ENCODE results near the gene ANKRD26. TPM values are rescaled to one million over a fixed set of nuclear protein-coding genes. Genes with fewer than 3 reads are reported as not detected.

Gene ANKRD26
- total and polyA plus RNA-seq, 2 of the 13 experiments (the other 11 are each of a cell fraction or from before 2014, with no cell fraction given), result 1.5 to 9.6 TPM

DNA sequence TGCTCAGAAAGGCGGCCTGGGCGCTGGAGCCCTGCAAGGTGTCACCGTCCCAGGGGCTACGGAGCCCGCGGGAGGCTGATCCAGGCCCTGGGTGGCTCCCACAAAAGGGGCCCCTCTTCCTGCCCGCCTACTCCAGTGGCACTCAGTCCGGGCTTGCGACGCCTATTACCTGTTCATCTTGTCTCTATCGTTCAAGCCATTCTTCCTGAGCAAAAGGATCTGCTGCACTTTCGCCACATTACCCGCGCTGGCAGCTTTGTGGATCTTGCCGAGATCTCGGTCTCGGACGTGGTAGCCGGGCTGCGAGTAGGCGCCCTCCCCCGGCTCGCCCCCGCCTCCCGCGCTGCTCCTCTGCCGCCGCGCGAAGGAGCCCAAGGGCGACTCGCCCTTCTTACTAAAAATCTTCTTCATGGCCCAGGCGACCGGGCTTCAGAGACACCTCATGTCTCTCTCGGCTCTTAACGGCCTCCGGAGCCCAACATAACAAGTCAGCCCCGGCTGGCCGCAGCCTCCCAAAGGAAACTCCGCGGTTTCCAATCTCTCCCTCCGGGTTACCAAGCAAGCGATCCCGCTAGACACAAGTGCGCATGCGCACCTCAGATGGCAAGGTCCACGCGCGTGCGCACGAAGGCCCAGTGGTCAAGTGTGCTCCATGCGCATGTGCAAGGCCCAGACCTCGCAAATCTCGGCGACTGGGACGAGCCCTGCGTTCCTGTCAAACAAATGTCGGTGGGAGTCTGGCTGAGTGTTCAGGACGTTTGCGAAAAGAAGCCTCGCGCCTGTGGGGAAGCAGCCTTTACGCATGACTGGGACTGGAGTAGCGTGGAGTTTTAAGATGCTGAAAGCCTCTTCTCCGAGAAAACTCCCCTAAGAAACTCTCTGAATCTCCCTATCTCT lies at the start of gene ANKRD26 (continued):
- TF ChIP-seq KLF12 (CRISPR knock-in tag; IDR thresholded peaks at IDR 0.05; ENCODE audit: borderline replicate concordance), result no peak; the same call in 1 of the 2 replicates
- TF ChIP-seq ATAD3A (CRISPR knock-in tag; IDR thresholded peaks at IDR 0.05), result no peak
- TF ChIP-seq ZNF761 (CRISPR knock-in tag; conservative IDR thresholded peaks at IDR 0.05), result 0 out of 2 replicates have a peak, but pooled peaks have one; percentile 38
- no peak for TF ChIP-seq ZBTB7A (CRISPR knock-in tag; IDR thresholded peaks at IDR 0.05)
- TF ChIP-seq ZSCAN5A (CRISPR knock-in tag; IDR thresholded peaks at IDR 0.05; ENCODE audit: borderline replicate concordance), result no peak
- TF ChIP-seq NCOA5 (CRISPR knock-in tag; IDR thresholded peaks at IDR 0.05), result no peak
- peak; percentile 35; the same call in 1 of the 2 replicates for TF ChIP-seq CCDC6 (CRISPR knock-in tag; IDR thresholded peaks at IDR 0.05)
- 0 out of 2 replicates have a peak, but pooled peaks have one; percentile 32 for TF ChIP-seq MEF2D (CRISPR knock-in tag; IDR thresholded peaks at IDR 0.05)
- no peak for TF ChIP-seq TBX3 (IDR thresholded peaks at IDR 0.05; ENCODE audit: borderline replicate concordance)
- TF ChIP-seq, protein P1, sequence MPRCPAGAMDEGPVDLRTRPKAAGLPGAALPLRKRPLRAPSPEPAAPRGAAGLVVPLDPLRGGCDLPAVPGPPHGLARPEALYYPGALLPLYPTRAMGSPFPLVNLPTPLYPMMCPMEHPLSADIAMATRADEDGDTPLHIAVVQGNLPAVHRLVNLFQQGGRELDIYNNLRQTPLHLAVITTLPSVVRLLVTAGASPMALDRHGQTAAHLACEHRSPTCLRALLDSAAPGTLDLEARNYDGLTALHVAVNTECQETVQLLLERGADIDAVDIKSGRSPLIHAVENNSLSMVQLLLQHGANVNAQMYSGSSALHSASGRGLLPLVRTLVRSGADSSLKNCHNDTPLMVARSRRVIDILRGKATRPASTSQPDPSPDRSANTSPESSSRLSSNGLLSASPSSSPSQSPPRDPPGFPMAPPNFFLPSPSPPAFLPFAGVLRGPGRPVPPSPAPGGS (CRISPR knock-in tag; IDR thresholded peaks at IDR 0.05), result peak; percentile 41; the same call in 1 of the 2 replicates
- TF ChIP-seq, protein P2, sequence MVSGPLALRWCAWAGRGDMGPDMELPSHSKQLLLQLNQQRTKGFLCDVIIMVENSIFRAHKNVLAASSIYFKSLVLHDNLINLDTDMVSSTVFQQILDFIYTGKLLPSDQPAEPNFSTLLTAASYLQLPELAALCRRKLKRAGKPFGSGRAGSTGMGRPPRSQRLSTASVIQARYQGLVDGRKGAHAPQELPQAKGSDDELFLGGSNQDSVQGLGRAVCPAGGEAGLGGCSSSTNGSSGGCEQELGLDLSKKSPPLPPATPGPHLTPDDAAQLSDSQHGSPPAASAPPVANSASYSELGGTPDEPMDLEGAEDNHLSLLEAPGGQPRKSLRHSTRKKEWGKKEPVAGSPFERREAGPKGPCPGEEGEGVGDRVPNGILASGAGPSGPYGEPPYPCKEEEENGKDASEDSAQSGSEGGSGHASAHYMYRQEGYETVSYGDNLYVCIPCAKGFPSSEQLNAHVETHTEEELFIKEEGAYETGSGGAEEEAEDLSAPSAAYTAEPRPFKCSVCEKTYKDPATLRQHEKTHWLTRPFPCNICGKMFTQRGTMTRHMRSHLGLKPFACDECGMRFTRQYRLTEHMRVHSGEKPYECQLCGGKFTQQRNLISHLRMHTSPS (CRISPR knock-in tag; IDR thresholded peaks at IDR 0.05; ENCODE audit: low read depth), result no peak
- TF ChIP-seq ZNF276 (CRISPR knock-in tag; IDR thresholded peaks at IDR 0.05; ENCODE audit: low read depth), result no peak
- TF ChIP-seq NFIC (IDR thresholded peaks at IDR 0.05; ENCODE audit: low read length), result no peak
- TF ChIP-seq TCF7L2 (IDR thresholded peaks at IDR 0.05; ENCODE audit: low read depth, low read length), result no peak
- no peak for TF ChIP-seq PAF1 (CRISPR knock-in tag; IDR thresholded peaks at IDR 0.05)
- TF ChIP-seq, protein P3, sequence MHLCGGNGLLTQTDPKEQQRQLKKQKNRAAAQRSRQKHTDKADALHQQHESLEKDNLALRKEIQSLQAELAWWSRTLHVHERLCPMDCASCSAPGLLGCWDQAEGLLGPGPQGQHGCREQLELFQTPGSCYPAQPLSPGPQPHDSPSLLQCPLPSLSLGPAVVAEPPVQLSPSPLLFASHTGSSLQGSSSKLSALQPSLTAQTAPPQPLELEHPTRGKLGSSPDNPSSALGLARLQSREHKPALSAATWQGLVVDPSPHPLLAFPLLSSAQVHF (CRISPR knock-in tag; IDR thresholded peaks at IDR 0.05), result no peak
- 0 out of 2 replicates have a peak, but pooled peaks have one; percentile 48 for TF ChIP-seq PHF21A (CRISPR knock-in tag; IDR thresholded peaks at IDR 0.05)
- TF ChIP-seq SOX6 (IDR thresholded peaks at IDR 0.05), result no peak
- TF ChIP-seq SOX6 (CRISPR knock-in tag; IDR thresholded peaks at IDR 0.05), result peak; percentile 26; the same call in 1 of the 2 replicates
- peak; percentile 78 for TF ChIP-seq ZFX (CRISPR knock-in tag; IDR thresholded peaks at IDR 0.05; ENCODE audit: low read depth)
- no peak; the same call in 1 of the 2 replicates for TF ChIP-seq ZNF816 (CRISPR knock-in tag; IDR thresholded peaks at IDR 0.05; ENCODE audit: borderline replicate concordance)
- TF ChIP-seq ZFP1 (CRISPR knock-in tag; IDR thresholded peaks at IDR 0.05), result no peak
- peak; percentile 59; the same call in 1 of the 2 replicates for TF ChIP-seq SMAD3 (CRISPR knock-in tag; IDR thresholded peaks at IDR 0.05)
